HFFc6 (cell line): Measurements from ENCODE around the gene LRRC18. TPM values are rescaled to one million over a fixed set of nuclear protein-coding genes. Genes with fewer than 3 reads are reported as not detected.

ENCODE experiments used
- DNase-seq: peaks from one replicate; pipeline ENCODE4 v3.0.0-alpha.2; 2018
- H3K27ac Mint-ChIP-seq: 2 replicates; pipeline ENCODE4 v1.8.0; 2020; ENCODE audit warnings: mild to moderate bottlenecking, mixed read lengths
- H3K27me3 Mint-ChIP-seq: 2 replicates; pipeline ENCODE4 v1.8.0; 2021; ENCODE audit warnings: mild to moderate bottlenecking, moderate library complexity, mixed read lengths; ENCODE audit not compliant: insufficient read depth
- H3K36me3 Mint-ChIP-seq: 2 replicates; pipeline ENCODE4 v1.8.0; 2021; ENCODE audit warnings: low read depth, mixed read lengths
- H3K4me1 Mint-ChIP-seq: 2 replicates; pipeline ENCODE4 v1.8.0; 2020; ENCODE audit warnings: low read depth, mixed read lengths
- H3K4me3 Mint-ChIP-seq: 2 replicates; pipeline ENCODE4 v1.8.0; 2020; ENCODE audit warnings: mild to moderate bottlenecking, moderate library complexity, mixed read lengths
- H3K9me3 Mint-ChIP-seq: 2 replicates; pipeline ENCODE4 v1.8.0; 2020; ENCODE audit warnings: mild to moderate bottlenecking, mixed read lengths
- total RNA-seq, 6 experiments: library from RNA; stranded (reverse); fragmentation: NEBNext Ultra II Directional; extraction: Animal tissue kit (Norgen Biotek cat#: 25700); gene quantifications; 2 replicates in 1 of 6; 3 replicates in 5 of 6; pipeline ENCODE4 v1.2.3, GENCODE V29; 2021
- TF ChIP-seq, protein P1 (sequence below): fragments of 200-600 bp; sonication (generic); IDR thresholded peaks from 2 replicates; pipeline ENCODE4 v1.5.0; 2021; ENCODE audit warnings: antibody characterized with exemption, mild to moderate bottlenecking

The LRRC18 gene
- total RNA-seq, 6 experiments from 2014 or later, result not detected

DNA sequence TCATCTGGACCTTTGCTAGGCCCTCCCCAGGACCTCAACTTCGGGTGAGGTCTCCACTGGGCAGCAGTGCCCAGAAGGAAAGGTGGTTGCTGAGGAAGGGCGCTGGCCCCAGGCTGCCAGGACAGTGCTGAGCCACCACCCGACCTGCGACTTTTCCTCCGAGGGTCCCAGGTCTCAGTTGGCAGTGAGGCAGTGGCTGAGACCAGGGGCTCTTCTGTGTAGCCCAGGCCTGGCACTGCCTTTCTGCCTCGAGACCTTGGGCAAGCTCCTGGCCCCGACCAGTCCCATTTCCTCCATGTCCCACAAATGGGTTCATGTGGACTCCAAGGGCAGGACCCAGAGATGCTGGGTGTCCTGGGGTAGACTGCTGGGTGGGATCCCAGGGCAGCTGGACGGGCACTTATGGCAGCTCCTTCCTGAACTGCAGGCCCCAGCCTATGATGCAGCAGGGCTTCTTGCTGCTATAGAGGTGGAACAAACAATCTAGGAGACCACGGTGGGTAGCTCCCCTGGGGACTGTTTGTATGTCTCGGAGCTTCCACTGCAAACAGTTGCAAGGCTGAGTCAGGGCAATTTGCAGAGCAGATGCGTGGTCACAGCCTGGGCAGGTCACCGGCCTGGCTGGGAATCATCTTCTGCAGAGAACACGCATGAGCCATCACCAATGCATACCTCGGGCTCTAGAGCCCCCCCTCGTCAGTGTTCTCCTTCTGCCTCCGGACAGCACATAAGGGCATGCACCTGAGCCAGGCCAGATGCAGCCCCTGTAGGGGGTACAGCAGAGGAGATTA, 17.9 kb upstream of the LRRC18 start:
- Mint-ChIP-seq H3K9me3 (no peaks in the 10 kb centered on the region), H3K4me3 (no peak overlapping the region), H3K36me3 (no peaks in the 10 kb centered on the region), H3K27me3 (peaks cover 25% of the 10 kb centered on the region), H3K4me1 (no peaks in the 10 kb centered on the region), H3K27ac (no peak overlapping the region)
- TF ChIP-seq, protein P1, sequence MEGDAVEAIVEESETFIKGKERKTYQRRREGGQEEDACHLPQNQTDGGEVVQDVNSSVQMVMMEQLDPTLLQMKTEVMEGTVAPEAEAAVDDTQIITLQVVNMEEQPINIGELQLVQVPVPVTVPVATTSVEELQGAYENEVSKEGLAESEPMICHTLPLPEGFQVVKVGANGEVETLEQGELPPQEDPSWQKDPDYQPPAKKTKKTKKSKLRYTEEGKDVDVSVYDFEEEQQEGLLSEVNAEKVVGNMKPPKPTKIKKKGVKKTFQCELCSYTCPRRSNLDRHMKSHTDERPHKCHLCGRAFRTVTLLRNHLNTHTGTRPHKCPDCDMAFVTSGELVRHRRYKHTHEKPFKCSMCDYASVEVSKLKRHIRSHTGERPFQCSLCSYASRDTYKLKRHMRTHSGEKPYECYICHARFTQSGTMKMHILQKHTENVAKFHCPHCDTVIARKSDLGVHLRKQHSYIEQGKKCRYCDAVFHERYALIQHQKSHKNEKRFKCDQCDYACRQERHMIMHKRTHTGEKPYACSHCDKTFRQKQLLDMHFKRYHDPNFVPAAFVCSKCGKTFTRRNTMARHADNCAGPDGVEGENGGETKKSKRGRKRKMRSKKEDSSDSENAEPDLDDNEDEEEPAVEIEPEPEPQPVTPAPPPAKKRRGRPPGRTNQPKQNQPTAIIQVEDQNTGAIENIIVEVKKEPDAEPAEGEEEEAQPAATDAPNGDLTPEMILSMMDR, result no peak
- DNase-seq, result no peak

DNA sequence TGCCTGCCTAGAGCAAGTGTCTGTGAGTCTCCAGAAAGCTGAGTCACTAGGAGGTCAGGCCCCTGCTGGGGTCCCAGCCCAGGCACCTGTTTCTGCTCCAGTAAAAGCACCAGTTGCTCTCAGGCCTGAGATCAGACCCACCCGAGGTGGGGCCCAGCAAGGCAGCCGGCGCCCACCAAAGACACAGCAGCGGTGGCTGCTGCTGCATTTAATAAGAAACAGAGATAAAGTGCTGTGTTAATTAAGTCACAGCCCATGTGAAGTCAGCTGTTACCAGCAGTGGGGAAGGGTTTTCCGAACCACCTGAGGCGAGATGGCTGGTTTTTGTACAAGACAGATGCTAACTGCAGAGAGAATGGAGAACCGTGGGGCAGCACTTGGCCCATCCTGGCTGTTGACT, 12.1 kb upstream of the LRRC18 start:
- Mint-ChIP-seq H3K36me3 (no peaks in the 10 kb centered on the region), H3K27me3 (peaks cover 20% of the 10 kb centered on the region), H3K4me1 (no peaks in the 10 kb centered on the region), H3K9me3 (no peaks in the 10 kb centered on the region), H3K4me3 (no peak overlapping the region), H3K27ac (no peak overlapping the region)
- TF ChIP-seq, protein P1, result no peak
- no peak for DNase-seq

DNA sequence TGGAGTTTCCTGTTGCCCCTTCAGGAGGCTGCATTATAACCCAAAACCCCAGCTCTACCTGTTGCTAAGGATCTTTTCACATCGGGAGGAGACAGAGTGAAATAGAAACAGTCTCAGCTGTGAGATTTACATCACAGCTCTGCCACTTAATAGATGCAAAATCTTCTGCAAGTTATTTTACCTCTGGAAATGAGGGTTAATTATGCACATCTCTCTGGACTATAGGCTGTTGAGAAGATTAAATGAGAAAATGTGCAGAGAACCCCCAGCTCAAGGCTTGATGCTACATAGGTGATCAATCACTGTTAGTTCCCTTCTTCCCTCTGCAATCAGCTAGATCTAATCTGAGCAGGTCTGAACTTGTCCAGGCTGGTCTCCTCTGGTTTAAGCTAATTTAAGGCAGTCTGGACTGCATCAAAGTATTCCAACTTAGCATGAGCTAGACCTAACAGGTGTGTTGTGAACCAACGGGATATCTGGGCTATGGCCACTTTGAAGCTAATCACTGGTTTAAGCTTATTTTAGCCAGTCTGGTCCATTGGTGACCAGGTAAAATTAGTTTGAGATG, 8.9 kb upstream of the LRRC18 start:
- TF ChIP-seq, protein P1, result no peak
- Mint-ChIP-seq H3K4me1 (no peaks in the 10 kb centered on the region), H3K9me3 (no peaks in the 10 kb centered on the region), H3K36me3 (no peaks in the 10 kb centered on the region), H3K4me3 (no peak overlapping the region), H3K27ac (no peak overlapping the region), H3K27me3 (peaks cover 30% of the 10 kb centered on the region)
- DNase-seq, result no peak

DNA sequence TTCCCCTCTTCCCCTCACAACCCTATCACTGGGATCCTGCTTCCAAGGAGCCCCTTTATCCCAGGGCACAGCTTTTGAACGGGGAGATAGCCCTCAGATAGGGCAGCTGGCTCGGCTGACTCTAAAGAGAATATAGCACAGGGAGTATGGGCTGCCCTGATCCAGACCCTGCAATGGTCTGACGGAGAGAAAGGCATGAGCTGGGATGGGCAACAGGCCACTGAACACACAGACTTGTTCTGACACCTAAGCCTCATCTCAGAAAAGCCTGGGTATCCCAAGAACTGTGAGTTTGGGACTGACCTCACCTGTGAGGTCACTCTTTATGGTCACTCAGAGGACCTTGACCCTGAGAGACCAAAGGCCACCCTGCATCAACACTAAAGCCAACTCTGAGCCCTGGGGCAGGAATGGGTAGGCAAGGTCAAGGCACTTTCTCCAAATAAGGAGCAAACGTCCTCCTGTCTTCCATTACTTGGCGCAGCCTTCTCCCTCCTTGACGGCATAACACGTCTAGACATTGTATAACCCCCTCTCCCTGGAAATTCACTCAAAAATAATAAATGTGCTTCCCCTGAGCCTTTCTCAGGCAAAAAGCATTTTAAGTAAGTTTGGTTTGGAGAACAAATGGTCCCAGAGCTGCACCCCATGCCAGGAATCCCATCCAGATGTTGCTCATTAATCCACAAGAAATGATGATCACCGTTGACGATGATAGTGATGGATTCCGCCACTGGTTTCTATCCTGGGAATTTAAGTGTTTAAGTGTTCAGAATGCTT, 8.2 kb upstream of the LRRC18 start:
- no peak for DNase-seq
- Mint-ChIP-seq H3K9me3 (no peaks in the 10 kb centered on the region), H3K36me3 (no peaks in the 10 kb centered on the region), H3K4me1 (no peaks in the 10 kb centered on the region), H3K4me3 (no peak overlapping the region), H3K27ac (no peak overlapping the region), H3K27me3 (peaks cover 36% of the 10 kb centered on the region)
- TF ChIP-seq, protein P1, result no peak

DNA sequence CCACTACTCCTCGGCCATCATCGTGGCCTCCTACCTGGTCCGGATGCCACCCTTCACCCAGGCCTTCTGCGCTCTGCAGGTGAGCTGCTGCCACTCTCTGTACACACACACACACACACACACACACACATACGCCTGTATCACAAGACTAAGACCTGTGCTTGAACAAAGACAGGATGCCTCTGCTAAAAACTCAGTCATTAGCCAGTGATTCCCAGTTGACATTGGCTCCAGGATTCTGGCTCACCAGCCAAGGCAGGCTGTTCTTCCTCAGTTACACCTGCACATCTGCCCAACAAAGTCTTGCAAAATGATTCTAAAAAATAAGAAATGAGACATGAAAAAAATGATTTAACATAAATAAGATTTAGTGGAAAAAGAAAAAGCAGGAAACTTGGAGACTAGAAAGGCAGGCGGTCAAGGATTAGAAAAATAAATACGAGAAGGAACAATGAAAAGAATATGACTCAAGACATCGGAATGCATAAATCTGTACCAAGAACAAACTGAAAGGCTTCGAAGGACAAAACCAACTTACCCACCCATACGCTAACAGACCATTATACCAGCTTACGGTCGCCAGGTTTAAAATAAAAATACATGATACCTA, 7.4 kb upstream of the LRRC18 start:
- Mint-ChIP-seq H3K9me3 (no peaks in the 10 kb centered on the region), H3K27me3 (peaks cover 39% of the 10 kb centered on the region), H3K36me3 (no peaks in the 10 kb centered on the region), H3K27ac (no peak overlapping the region), H3K4me1 (no peaks in the 10 kb centered on the region), H3K4me3 (no peak overlapping the region)
- TF ChIP-seq, protein P1, result no peak
- no peak for DNase-seq
